ENCODE results near the gene P3H4.

Gene P3H4

DNA sequence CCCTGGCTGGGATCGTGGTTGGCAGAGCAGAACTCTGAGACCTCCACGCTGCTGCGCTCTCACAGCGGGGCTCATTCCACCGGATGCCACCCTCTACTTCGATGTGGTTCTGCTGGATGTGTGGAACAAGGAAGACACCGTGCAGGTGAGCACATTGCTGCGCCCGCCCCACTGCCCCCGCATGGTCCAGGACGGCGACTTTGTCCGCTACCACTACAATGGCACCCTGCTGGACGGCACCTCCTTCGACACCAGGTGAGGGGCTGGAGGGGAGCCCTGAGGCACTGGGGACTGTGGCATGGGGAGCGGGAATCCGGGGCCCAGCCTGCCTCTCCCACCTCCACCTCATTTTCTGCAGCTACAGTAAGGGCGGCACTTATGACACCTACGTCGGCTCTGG lies 6.3 kb upstream of the P3H4 start:
- H3K9me3 ChIP-seq (ENCODE audit: control insufficient read depth, insufficient read depth, low read depth, low read length) = no peaks in the 10 kb centered on the region
- peaks cover 18% of the 10 kb centered on the region for H3K4me1 ChIP-seq (ENCODE audit: control insufficient read depth, insufficient read depth, low read length)
- no peak overlapping the region for H3K9ac ChIP-seq (ENCODE audit: low read length)
- peaks cover 44% of the 10 kb centered on the region for H3K36me3 ChIP-seq (ENCODE audit: control insufficient read depth, insufficient read depth, low read length)
- H3K27ac ChIP-seq (ENCODE audit: low read depth, low read length) = no peak overlapping the region
- H3K27me3 ChIP-seq (ENCODE audit: control insufficient read depth, insufficient read depth, low read length) = no peaks in the 10 kb centered on the region
- H3K4me3 ChIP-seq (ENCODE audit: low read depth, low read length) = no peak overlapping the region

DNA sequence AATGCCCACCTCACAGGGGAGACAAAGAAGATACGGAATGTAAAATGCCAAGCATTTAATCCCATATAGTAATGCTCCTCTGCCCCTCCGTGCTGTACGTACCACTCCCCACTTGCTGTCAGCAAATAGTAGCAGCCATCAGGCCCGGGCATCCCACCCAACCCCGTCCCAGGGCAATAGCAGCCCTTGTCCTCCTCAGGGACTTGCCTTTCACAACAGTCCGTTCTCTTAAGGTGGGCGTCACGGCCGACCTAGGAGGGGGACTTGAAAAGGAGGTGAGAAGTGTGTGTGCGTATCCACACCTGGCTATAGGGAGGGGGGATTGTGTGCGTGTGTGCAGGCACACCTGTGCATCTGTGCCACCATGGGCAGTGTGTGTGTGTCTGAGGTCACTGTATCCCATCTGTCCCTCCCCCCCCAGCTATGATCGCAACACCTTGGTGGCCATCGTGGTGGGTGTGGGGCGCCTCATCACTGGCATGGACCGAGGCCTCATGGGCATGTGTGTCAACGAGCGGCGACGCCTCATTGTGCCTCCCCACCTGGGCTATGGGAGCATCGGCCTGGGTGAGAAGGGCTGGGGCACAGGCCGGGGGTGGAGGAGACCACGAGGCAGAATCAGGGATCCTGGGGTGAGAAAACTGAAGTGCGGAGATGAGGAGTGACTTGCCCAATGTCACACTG lies 5.0 kb upstream of the P3H4 start:
- H3K36me3 ChIP-seq (ENCODE audit: control insufficient read depth, insufficient read depth, low read length) = peaks cover 38% of the 10 kb centered on the region
- peaks cover 18% of the 10 kb centered on the region for H3K4me1 ChIP-seq (ENCODE audit: control insufficient read depth, insufficient read depth, low read length)
- no peaks in the 10 kb centered on the region for H3K9me3 ChIP-seq (ENCODE audit: control insufficient read depth, insufficient read depth, low read depth, low read length)
- H3K27me3 ChIP-seq (ENCODE audit: control insufficient read depth, insufficient read depth, low read length) = no peaks in the 10 kb centered on the region
- no peak overlapping the region for H3K4me3 ChIP-seq (ENCODE audit: low read depth, low read length)
- no peak overlapping the region for H3K9ac ChIP-seq (ENCODE audit: low read length)
- no peak overlapping the region for H3K27ac ChIP-seq (ENCODE audit: low read depth, low read length)

GRCh38 chr17:41814195-41814594 lies 2.4 kb upstream of the P3H4 start:
- Histone ChIP-seq H3K4me1 (ENCODE audit: control insufficient read depth, insufficient read depth, low read length) (peaks cover 15% of the 10 kb centered on the region), H3K27ac (ENCODE audit: low read depth, low read length) (no peak overlapping the region), H3K27me3 (ENCODE audit: control insufficient read depth, insufficient read depth, low read length) (peaks cover 11% of the 10 kb centered on the region), H3K4me3 (ENCODE audit: low read depth, low read length) (peak overlapping the region; percentile 79), H3K36me3 (ENCODE audit: control insufficient read depth, insufficient read depth, low read length) (peaks cover 25% of the 10 kb centered on the region), H3K9me3 (ENCODE audit: control insufficient read depth, insufficient read depth, low read depth, low read length) (no peaks in the 10 kb centered on the region), H3K9ac (ENCODE audit: low read length) (peak overlapping the region; percentile 71)

- Histone ChIP-seq H3K9ac (ENCODE audit: low read length) (peak overlapping the region; percentile 71), H3K4me3 (ENCODE audit: low read depth, low read length) (peak overlapping the region; percentile 79), H3K27me3 (ENCODE audit: control insufficient read depth, insufficient read depth, low read length) (peaks cover 11% of the 10 kb centered on the region), H3K27ac (ENCODE audit: low read depth, low read length) (no peak overlapping the region), H3K4me1 (ENCODE audit: control insufficient read depth, insufficient read depth, low read length) (peaks cover 12% of the 10 kb centered on the region; the same call in 1 of the 2 replicates), H3K36me3 (ENCODE audit: control insufficient read depth, insufficient read depth, low read length) (peaks cover 25% of the 10 kb centered on the region), H3K9me3 (ENCODE audit: control insufficient read depth, insufficient read depth, low read depth, low read length) (no peaks in the 10 kb centered on the region)
Measured at GRCh38 chr17:41813699-41814124, 2.0 kb upstream of the P3H4 start.

GRCh38 chr17:41813152-41813680 lies 1.5 kb upstream of the P3H4 start:
- peak overlapping the region; percentile 79 for H3K4me3 ChIP-seq (ENCODE audit: low read depth, low read length)
- H3K4me1 ChIP-seq (ENCODE audit: control insufficient read depth, insufficient read depth, low read length) = peaks cover 12% of the 10 kb centered on the region; the same call in 1 of the 2 replicates
- peak overlapping the region; percentile 71 for H3K9ac ChIP-seq (ENCODE audit: low read length)
- peaks cover 11% of the 10 kb centered on the region for H3K27me3 ChIP-seq (ENCODE audit: control insufficient read depth, insufficient read depth, low read length)
- no peaks in the 10 kb centered on the region for H3K9me3 ChIP-seq (ENCODE audit: control insufficient read depth, insufficient read depth, low read depth, low read length)
- peak overlapping the region; percentile 54; the same call in 1 of the 2 replicates for H3K27ac ChIP-seq (ENCODE audit: low read depth, low read length)
- H3K36me3 ChIP-seq (ENCODE audit: control insufficient read depth, insufficient read depth, low read length) = peaks cover 24% of the 10 kb centered on the region

- H3K27ac ChIP-seq (ENCODE audit: low read depth, low read length) = peak within 1 kb of the TSS; percentile 58; the same call in 1 of the 2 replicates
- peaks cover 12% of the 10 kb centered on the region; the same call in 1 of the 2 replicates for H3K4me1 ChIP-seq (ENCODE audit: control insufficient read depth, insufficient read depth, low read length)
- peaks cover 11% of the 10 kb centered on the region for H3K27me3 ChIP-seq (ENCODE audit: control insufficient read depth, insufficient read depth, low read length)
- H3K4me3 ChIP-seq (ENCODE audit: low read depth, low read length) = peak within 1 kb of the TSS; percentile 79
- peak within 1 kb of the TSS; percentile 87 for H3K9ac ChIP-seq (ENCODE audit: low read length)
- H3K9me3 ChIP-seq (ENCODE audit: control insufficient read depth, insufficient read depth, low read depth, low read length) = no peaks in the 10 kb centered on the region
- H3K36me3 ChIP-seq (ENCODE audit: control insufficient read depth, insufficient read depth, low read length) = peaks cover 18% of the 10 kb centered on the region
Measured at GRCh38 chr17:41812381-41813151, 817 bp upstream of the P3H4 start, which contains the start of gene FKBP10. FKBP10 (plus strand) TSS chr17:41813004; CDS start chr17:41813035, 31 bp downstream.

- peak overlapping the region; percentile 79 for H3K4me3 ChIP-seq (ENCODE audit: low read depth, low read length)
- H3K27me3 ChIP-seq (ENCODE audit: control insufficient read depth, insufficient read depth, low read length) = peaks cover 11% of the 10 kb centered on the region
- peak overlapping the region; percentile 58; the same call in 1 of the 2 replicates for H3K27ac ChIP-seq (ENCODE audit: low read depth, low read length)
- H3K9me3 ChIP-seq (ENCODE audit: control insufficient read depth, insufficient read depth, low read depth, low read length) = no peaks in the 10 kb centered on the region
- H3K4me1 ChIP-seq (ENCODE audit: control insufficient read depth, insufficient read depth, low read length) = peaks cover 12% of the 10 kb centered on the region; the same call in 1 of the 2 replicates
- peaks cover 18% of the 10 kb centered on the region for H3K36me3 ChIP-seq (ENCODE audit: control insufficient read depth, insufficient read depth, low read length)
- H3K9ac ChIP-seq (ENCODE audit: low read length) = peak overlapping the region; percentile 87
Measured at GRCh38 chr17:41810659-41811548, 845 bp downstream of the P3H4 start.

- H3K36me3 ChIP-seq (ENCODE audit: control insufficient read depth, insufficient read depth, low read length) = peaks cover 25% of the 10 kb centered on the region
- H3K4me1 ChIP-seq (ENCODE audit: control insufficient read depth, insufficient read depth, low read length) = 0 out of 2 replicates have a peak, but pooled peaks cover 3% of the 10 kb centered on the region
- H3K27ac ChIP-seq (ENCODE audit: low read depth, low read length) = no peak overlapping the region
Measured at GRCh38 chr17:41806685-41807445, 4.9 kb downstream of the P3H4 start.

DNA sequence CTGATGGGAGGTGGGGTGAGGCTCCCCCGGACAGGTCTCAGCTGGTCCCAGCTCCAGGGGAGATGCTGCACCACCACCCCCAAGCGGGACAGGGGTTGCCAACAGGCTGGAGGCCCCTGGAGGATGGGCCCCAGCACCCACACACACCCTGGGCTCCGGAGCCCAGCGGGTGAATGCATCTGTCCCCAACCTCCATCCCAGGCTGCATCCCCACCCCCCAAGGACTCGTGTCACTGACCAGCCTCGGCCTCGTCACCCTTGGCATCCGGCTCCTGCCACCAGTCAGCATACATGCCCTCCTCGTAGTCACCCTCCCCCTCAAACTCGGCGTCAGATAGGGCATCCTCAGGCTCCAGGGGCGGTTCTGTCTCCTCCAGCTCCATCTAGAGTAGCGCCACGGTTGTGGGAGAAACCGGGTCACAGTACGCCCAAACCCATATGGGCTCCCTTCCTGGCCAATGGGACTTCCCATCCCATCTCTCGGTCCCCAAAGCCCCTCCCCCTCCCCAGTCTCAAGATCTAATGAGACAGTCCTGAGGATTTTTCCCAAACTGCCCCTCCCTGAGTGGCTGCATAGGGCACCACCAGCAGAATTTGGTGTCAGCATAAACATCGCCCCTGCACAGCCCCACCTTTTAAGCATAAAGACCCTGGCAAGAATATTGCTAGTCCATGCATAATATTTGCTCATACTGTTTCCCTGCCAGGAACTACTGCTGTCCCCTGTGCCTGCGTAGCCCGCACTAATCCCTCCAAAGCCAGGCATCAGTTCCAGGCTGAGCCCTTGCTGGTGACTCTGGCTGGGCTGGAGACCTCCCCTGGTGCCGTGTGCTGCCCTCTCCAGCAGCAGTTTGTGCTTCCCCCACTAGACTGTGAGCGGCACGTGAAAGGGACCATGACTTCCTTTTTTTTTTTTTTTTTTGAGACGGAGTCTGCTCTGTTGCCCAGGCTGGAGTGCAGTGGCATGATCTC lies 8.4 kb downstream of the P3H4 start:
- no peaks in the 10 kb centered on the region for H3K27me3 ChIP-seq (ENCODE audit: control insufficient read depth, insufficient read depth, low read length)
- H3K9ac ChIP-seq (ENCODE audit: low read length) = no peak overlapping the region
- H3K4me1 ChIP-seq (ENCODE audit: control insufficient read depth, insufficient read depth, low read length) = peaks cover 11% of the 10 kb centered on the region
- H3K27ac ChIP-seq (ENCODE audit: low read depth, low read length) = no peak overlapping the region
- H3K9me3 ChIP-seq (ENCODE audit: control insufficient read depth, insufficient read depth, low read depth, low read length) = no peaks in the 10 kb centered on the region
- H3K36me3 ChIP-seq (ENCODE audit: control insufficient read depth, insufficient read depth, low read length) = peaks cover 17% of the 10 kb centered on the region; the same call in 1 of the 2 replicates
- H3K4me3 ChIP-seq (ENCODE audit: low read depth, low read length) = no peak overlapping the region

More at GRCh38 chr17:41806685-41807445, 4.9 kb downstream of the P3H4 start:
- Histone ChIP-seq H3K27me3 (ENCODE audit: control insufficient read depth, insufficient read depth, low read length) (peaks cover 11% of the 10 kb centered on the region), H3K4me3 (ENCODE audit: low read depth, low read length) (no peak overlapping the region), H3K9me3 (ENCODE audit: control insufficient read depth, insufficient read depth, low read depth, low read length) (no peaks in the 10 kb centered on the region), H3K9ac (ENCODE audit: low read length) (no peak overlapping the region)

All from HUES6 (cell line).